SK-N-SH (cell line): ENCODE results near the gene GPR63. TPM values are rescaled to one million over a fixed set of nuclear protein-coding genes. Genes with fewer than 3 reads are reported as not detected.

Experiments used
- CTCF ChIA-PET: fragments of 300-600, 350-600 bp; formaldehyde crosslinking; extraction: SDS; loops from one replicate; lab custom pipeline; 2021; lab: Yijun Ruan, JAX
- POLR2A ChIA-PET: fragments of 350-600 bp; sonication (Branson Sonifier 250); formaldehyde crosslinking; extraction: SDS; loops from one replicate; lab custom pipeline; 2020; ENCODE audit warnings: antibody characterized with exemption, inconsistent platforms; lab: Yijun Ruan, JAX
- DNase-seq: peaks from one replicate; pipeline ENCODE4 v3.0.0; 2012
- H2AFZ ChIP-seq: fragments of 200-600 bp; sonication (generic); 2 replicates; pipeline ENCODE4 v1.8.1; 2016; ENCODE audit warnings: antibody characterized with exemption, mild to moderate bottlenecking, low read depth
- H3F3A ChIP-seq: fragments of 200-600 bp; sonication (generic); replicated peaks from 2 replicates; pipeline ENCODE3; 2016; ENCODE audit warnings: antibody characterized with exemption, mild to moderate bottlenecking; ENCODE audit not compliant: insufficient read depth
- H3K27ac ChIP-seq, 2 experiments: fragments of 200-500 bp in 1 of 2; fragments of 200-600 bp in 1 of 2; sonication (Bioruptor generic) in 1 of 2; sonication (generic), shearing (Covaris generic) in 1 of 2; 2 replicates each; pipeline versions ENCODE4 v1.5.1 to v1.6.1; 2014 to 2016; ENCODE audit warnings: low read depth in 2 of 2, inconsistent platforms in 1 of 2, low read length in 1 of 2, mild to moderate bottlenecking in 1 of 2, mixed read lengths in 1 of 2
- H3K27me3 ChIP-seq: fragments of 200-600 bp; sonication (generic), shearing (Covaris generic); 2 replicates; pipeline ENCODE4 v1.6.1; 2016; ENCODE audit warnings: mixed run types; ENCODE audit not compliant: insufficient read depth
- H3K36me3 ChIP-seq, 2 experiments: fragments of 200-500 bp in 1 of 2; fragments of 200-600 bp in 1 of 2; sonication (Bioruptor generic) in 1 of 2; sonication (generic) in 1 of 2; replicated peaks in 1 of 2; 2 replicates each; pipeline versions ENCODE3 to v1.5.1; 2014 to 2016; ENCODE audit warnings: low read length in 1 of 2, mild to moderate bottlenecking in 1 of 2; ENCODE audit not compliant: insufficient read depth in 2 of 2, control insufficient read depth in 1 of 2
- H3K4me1 ChIP-seq, 2 experiments: fragments of 200-500 bp in 1 of 2; fragments of 200-600 bp in 1 of 2; sonication (Bioruptor generic) in 1 of 2; sonication (generic), shearing (Covaris generic) in 1 of 2; 2 replicates each; pipeline versions ENCODE4 v1.5.1 to v1.6.1; 2014 to 2016; ENCODE audit warnings: low read depth in 1 of 2, low read length in 1 of 2, mixed run types in 1 of 2; ENCODE audit not compliant: insufficient read depth in 2 of 2, control insufficient read depth in 1 of 2
- H3K4me2 ChIP-seq: fragments of 200-600 bp; sonication (generic), shearing (Covaris generic); 2 replicates; pipeline ENCODE4 v1.6.1; 2017; ENCODE audit warnings: mixed run types
- H3K4me3 ChIP-seq, 2 experiments: fragments of 200-500 bp in 1 of 2; fragments of 200-600 bp in 1 of 2; sonication (Bioruptor generic) in 1 of 2; sonication (generic), shearing (Covaris generic) in 1 of 2; 2 replicates each; pipeline versions ENCODE4 v1.5.1 to v1.8.1; 2014 to 2016; ENCODE audit warnings: low read depth in 2 of 2, inconsistent platforms in 1 of 2, low read length in 1 of 2, mild to moderate bottlenecking in 1 of 2, mixed read lengths in 1 of 2, moderate library complexity in 1 of 2
- H3K79me2 ChIP-seq: fragments of 200-600 bp; sonication (generic); 2 replicates; pipeline ENCODE4 v1.8.1; 2017; ENCODE audit warnings: mild to moderate bottlenecking; ENCODE audit not compliant: insufficient read depth
- H3K9ac ChIP-seq: fragments of 200-600 bp; sonication (generic); 2 replicates; pipeline ENCODE4 v1.6.1; 2017; ENCODE audit warnings: mixed run types
- H3K9me2 ChIP-seq: fragments of 200-600 bp; sonication (generic); 2 replicates; pipeline ENCODE4 v1.6.1; 2017; ENCODE audit warnings: mixed run types
- H3K9me3 ChIP-seq: fragments of 200-600 bp; sonication (generic); 2 replicates; pipeline ENCODE4 v1.6.1; 2017; ENCODE audit warnings: mixed run types, mild to moderate bottlenecking, moderate library complexity
- H4K20me1 ChIP-seq: fragments of 200-600 bp; sonication (generic); 2 replicates; pipeline ENCODE4 v1.6.1; 2017; ENCODE audit warnings: mild to moderate bottlenecking, mixed run types; ENCODE audit not compliant: insufficient read depth
- CHD2 ChIP-seq: fragments of 150-350 bp; IDR thresholded peaks from 2 replicates; pipeline ENCODE4 v1.6.1; 2018; ENCODE audit warnings: low read length; ENCODE audit not compliant: partially characterized antibody
- EP300 ChIP-seq, 2 experiments: IDR thresholded peaks; 2 replicates each; pipeline versions ENCODE4 v1.4.0 to v1.6.1; 2012; ENCODE audit warnings: borderline replicate concordance in 1 of 2, low read depth in 1 of 2, low read length in 1 of 2
- FOXJ3 ChIP-seq: sonication (generic); formaldehyde crosslinking; IDR thresholded peaks from 2 replicates; pipeline ENCODE4 v1.5.1; 2020; ENCODE audit warnings: mild to moderate bottlenecking, missing genetic modification reagents
- FOXM1 ChIP-seq: IDR thresholded peaks from 2 replicates; pipeline ENCODE4 v1.4.0; 2012; ENCODE audit warnings: low read depth, mild to moderate bottlenecking
- GABPA ChIP-seq: IDR thresholded peaks from 2 replicates; pipeline ENCODE4 v1.4.0; 2012; ENCODE audit warnings: low read depth, mild to moderate bottlenecking
- GATA2 ChIP-seq: sonication (generic); formaldehyde crosslinking; IDR thresholded peaks from 2 replicates; pipeline ENCODE4 v1.5.0; 2020; ENCODE audit warnings: mild to moderate bottlenecking, missing genetic modification reagents
- MEF2A ChIP-seq: IDR thresholded peaks from 2 replicates; pipeline ENCODE4 v1.4.0; 2012; ENCODE audit warnings: low read depth, borderline replicate concordance
- MXI1 ChIP-seq: IDR thresholded peaks from 2 replicates; pipeline ENCODE4 v1.6.1; 2012; ENCODE audit warnings: mild to moderate bottlenecking, low read depth, low read length, improper control_type of control experiment
- POLR2AphosphoS5 ChIP-seq: IDR thresholded peaks from 2 replicates; pipeline ENCODE4 v1.6.1; 2012; ENCODE audit warnings: low read depth, low read length
- RCOR1 ChIP-seq: fragments of 150-350 bp; IDR thresholded peaks from 2 replicates; pipeline ENCODE4 v1.6.1; 2017; ENCODE audit warnings: antibody characterized with exemption, low read length
- RXRA ChIP-seq: IDR thresholded peaks from 2 replicates; pipeline ENCODE4 v1.4.0; 2012; ENCODE audit warnings: low read depth, mild to moderate bottlenecking, borderline replicate concordance
- SIN3A ChIP-seq: IDR thresholded peaks from 2 replicates; pipeline ENCODE4 v1.6.1; 2012; ENCODE audit warnings: low read depth, mild to moderate bottlenecking, low read length, moderate library complexity, borderline replicate concordance
- SMC3 ChIP-seq: IDR thresholded peaks from 2 replicates; pipeline ENCODE4 v1.6.1; 2012; ENCODE audit warnings: low read depth, low read length, improper control_type of control experiment
- TCF12 ChIP-seq: IDR thresholded peaks from 2 replicates; pipeline ENCODE4 v1.4.0; 2012
- TEAD4 ChIP-seq: IDR thresholded peaks from 2 replicates; pipeline ENCODE4 v1.4.0; 2012; ENCODE audit warnings: mild to moderate bottlenecking, borderline replicate concordance; ENCODE audit not compliant: insufficient read depth
- WGBS: methylation state at CpG from one replicate; pipeline ENCODE4 v1.1.6; 2017; ENCODE audit warnings: low lambda C conversion rate; 5-methylcytosine and 5-hydroxymethylcytosine counted together
- polyA plus RNA-seq, 3 experiments: library from polyadenylated mRNA; depleted of rRNA; stranded (reverse); fragments of >200 nt; gene quantifications; 2 replicates each; pipeline ENCODE4 v1.2.3, GENCODE V29; 2012
- TF ChIP-seq, protein P1 (sequence below): fragments of 150-350 bp; IDR thresholded peaks from 2 replicates; pipeline ENCODE4 v1.6.1; 2017; ENCODE audit warnings: antibody characterized with exemption, low read length, low read depth, borderline replicate concordance
- TF ChIP-seq, protein P2 (sequence below): IDR thresholded peaks from 2 replicates; pipeline ENCODE4 v1.4.0; 2012; ENCODE audit warnings: low read depth
- TF ChIP-seq, protein P3 (sequence below): fragments of 150-350 bp; IDR thresholded peaks from 2 replicates; pipeline ENCODE4 v1.6.1; 2016; ENCODE audit warnings: mild to moderate bottlenecking, low read depth, low read length
- TF ChIP-seq, protein P4 (sequence below): IDR thresholded peaks from 2 replicates; pipeline ENCODE4; 2012
- TF ChIP-seq, protein P5 (sequence below): IDR thresholded peaks from 2 replicates; pipeline ENCODE4 v1.6.1; 2012; ENCODE audit warnings: mild to moderate bottlenecking, low read depth, low read length, moderate library complexity

The GPR63 gene
- polyA plus RNA-seq, 1 of the 3 experiments (the other 2 are of a cell fraction), result 0.53 TPM

DNA sequence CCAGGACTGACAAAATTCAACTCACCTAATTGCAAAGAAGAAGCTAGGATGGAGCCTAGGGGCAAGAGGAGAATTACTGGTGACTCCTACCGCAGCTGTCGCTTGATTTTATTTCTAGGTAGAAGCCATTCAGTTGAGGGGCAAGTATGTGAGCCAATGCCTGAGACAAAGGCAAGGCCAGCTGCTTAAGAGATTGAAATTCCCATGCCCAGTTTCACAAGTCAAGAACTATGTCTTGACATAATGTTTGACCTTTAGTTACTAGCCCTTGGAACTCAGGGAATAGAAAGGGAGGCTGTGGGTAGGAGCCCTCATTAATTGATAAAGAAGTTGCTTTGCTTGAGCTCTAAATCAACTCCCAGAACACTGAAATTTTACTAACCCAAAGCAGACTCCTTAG is 54.0 kb downstream of the GPR63 start:
- Histone ChIP-seq H3F3A (no peaks in the 10 kb centered on the region), H3K4me2 (no peak overlapping the region), H3K9me3 (no peaks in the 10 kb centered on the region), H3K4me3 (no peak overlapping the region), H3K9me2 (no peaks in the 10 kb centered on the region), H3K36me3 (no peaks in the 10 kb centered on the region), H3K27me3 (no peaks in the 10 kb centered on the region), H3K27ac (no peak overlapping the region)
- no peak for DNase-seq
- no peak for TF ChIP-seq FOXM1
- TF ChIP-seq POLR2AphosphoS5, result no peak
- no peak for TF ChIP-seq RXRA
- TF ChIP-seq SIN3A, result no peak
- TF ChIP-seq TCF12, result no peak
- no peak for TF ChIP-seq GABPA
- TF ChIP-seq CHD2, result no peak
- no peak for TF ChIP-seq FOXJ3 (CRISPR knock-in tag)
- TF ChIP-seq TEAD4, result no peak
- no peak for TF ChIP-seq RCOR1
- TF ChIP-seq GATA2 (CRISPR knock-in tag), result no peak
- TF ChIP-seq, protein P1, sequence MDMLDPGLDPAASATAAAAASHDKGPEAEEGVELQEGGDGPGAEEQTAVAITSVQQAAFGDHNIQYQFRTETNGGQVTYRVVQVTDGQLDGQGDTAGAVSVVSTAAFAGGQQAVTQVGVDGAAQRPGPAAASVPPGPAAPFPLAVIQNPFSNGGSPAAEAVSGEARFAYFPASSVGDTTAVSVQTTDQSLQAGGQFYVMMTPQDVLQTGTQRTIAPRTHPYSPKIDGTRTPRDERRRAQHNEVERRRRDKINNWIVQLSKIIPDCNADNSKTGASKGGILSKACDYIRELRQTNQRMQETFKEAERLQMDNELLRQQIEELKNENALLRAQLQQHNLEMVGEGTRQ, result no peak
- TF ChIP-seq EP300 (IDR thresholded peaks at IDR 0.05; ENCODE audit: borderline replicate concordance in 1 of 2, low read depth in 1 of 2, low read length in 1 of 2), result no peak
- TF ChIP-seq MEF2A, result no peak
- TF ChIP-seq, protein P2, sequence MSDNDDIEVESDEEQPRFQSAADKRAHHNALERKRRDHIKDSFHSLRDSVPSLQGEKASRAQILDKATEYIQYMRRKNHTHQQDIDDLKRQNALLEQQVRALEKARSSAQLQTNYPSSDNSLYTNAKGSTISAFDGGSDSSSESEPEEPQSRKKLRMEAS, result no peak
- TF ChIP-seq MXI1, result no peak
- TF ChIP-seq, protein P3, sequence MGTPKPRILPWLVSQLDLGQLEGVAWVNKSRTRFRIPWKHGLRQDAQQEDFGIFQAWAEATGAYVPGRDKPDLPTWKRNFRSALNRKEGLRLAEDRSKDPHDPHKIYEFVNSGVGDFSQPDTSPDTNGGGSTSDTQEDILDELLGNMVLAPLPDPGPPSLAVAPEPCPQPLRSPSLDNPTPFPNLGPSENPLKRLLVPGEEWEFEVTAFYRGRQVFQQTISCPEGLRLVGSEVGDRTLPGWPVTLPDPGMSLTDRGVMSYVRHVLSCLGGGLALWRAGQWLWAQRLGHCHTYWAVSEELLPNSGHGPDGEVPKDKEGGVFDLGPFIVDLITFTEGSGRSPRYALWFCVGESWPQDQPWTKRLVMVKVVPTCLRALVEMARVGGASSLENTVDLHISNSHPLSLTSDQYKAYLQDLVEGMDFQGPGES, result no peak
- TF ChIP-seq, protein P4, sequence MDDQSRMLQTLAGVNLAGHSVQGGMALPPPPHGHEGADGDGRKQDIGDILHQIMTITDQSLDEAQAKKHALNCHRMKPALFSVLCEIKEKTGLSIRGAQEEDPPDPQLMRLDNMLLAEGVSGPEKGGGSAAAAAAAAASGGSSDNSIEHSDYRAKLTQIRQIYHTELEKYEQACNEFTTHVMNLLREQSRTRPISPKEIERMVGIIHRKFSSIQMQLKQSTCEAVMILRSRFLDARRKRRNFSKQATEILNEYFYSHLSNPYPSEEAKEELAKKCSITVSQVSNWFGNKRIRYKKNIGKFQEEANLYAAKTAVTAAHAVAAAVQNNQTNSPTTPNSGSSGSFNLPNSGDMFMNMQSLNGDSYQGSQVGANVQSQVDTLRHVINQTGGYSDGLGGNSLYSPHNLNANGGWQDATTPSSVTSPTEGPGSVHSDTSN, result no peak
- TF ChIP-seq SMC3, result no peak
- TF ChIP-seq, protein P5, sequence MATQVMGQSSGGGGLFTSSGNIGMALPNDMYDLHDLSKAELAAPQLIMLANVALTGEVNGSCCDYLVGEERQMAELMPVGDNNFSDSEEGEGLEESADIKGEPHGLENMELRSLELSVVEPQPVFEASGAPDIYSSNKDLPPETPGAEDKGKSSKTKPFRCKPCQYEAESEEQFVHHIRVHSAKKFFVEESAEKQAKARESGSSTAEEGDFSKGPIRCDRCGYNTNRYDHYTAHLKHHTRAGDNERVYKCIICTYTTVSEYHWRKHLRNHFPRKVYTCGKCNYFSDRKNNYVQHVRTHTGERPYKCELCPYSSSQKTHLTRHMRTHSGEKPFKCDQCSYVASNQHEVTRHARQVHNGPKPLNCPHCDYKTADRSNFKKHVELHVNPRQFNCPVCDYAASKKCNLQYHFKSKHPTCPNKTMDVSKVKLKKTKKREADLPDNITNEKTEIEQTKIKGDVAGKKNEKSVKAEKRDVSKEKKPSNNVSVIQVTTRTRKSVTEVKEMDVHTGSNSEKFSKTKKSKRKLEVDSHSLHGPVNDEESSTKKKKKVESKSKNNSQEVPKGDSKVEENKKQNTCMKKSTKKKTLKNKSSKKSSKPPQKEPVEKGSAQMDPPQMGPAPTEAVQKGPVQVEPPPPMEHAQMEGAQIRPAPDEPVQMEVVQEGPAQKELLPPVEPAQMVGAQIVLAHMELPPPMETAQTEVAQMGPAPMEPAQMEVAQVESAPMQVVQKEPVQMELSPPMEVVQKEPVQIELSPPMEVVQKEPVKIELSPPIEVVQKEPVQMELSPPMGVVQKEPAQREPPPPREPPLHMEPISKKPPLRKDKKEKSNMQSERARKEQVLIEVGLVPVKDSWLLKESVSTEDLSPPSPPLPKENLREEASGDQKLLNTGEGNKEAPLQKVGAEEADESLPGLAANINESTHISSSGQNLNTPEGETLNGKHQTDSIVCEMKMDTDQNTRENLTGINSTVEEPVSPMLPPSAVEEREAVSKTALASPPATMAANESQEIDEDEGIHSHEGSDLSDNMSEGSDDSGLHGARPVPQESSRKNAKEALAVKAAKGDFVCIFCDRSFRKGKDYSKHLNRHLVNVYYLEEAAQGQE, result no peak
- TF ChIP-seq, all 33 proteins: peak for 0
- H3K4me1 ChIP-seq, result peaks cover 0 to 10% of the 10 kb centered on the region in 2 experiments; a peak in 1 of 4 replicates
- 77% methylated on average over 2 of the region's 2 CpGs for WGBS
- H4K20me1 ChIP-seq, result no peaks in the 10 kb centered on the region
- CTCF ChIA-PET, result interaction anchor here (1.0 to 1.4 kb wide), 2 partner anchors 66 to 276 kb away, joined by 3 to 4 read pairs; no protein-coding TSS in a partner anchor
- no peak overlapping the region for H3K9ac ChIP-seq
- no peak overlapping the region for H2AFZ ChIP-seq
- no peaks in the 10 kb centered on the region for H3K79me2 ChIP-seq
- POLR2A ChIA-PET, result no interaction called here
